Activated CD8-positive, alpha-beta memory T cell treated with anti-CD3 and anti-CD28 coated beads, Interleukin-2, amount 50 U/mL, for 24 hours (primary cell): ENCODE data around the gene ADNP2.

Experiments used
- DNase-seq: peaks from one replicate; pipeline ENCODE4 v3.0.0-alpha.2; 2020; ENCODE audit errors: extremely low read depth

The ADNP2 gene

DNA sequence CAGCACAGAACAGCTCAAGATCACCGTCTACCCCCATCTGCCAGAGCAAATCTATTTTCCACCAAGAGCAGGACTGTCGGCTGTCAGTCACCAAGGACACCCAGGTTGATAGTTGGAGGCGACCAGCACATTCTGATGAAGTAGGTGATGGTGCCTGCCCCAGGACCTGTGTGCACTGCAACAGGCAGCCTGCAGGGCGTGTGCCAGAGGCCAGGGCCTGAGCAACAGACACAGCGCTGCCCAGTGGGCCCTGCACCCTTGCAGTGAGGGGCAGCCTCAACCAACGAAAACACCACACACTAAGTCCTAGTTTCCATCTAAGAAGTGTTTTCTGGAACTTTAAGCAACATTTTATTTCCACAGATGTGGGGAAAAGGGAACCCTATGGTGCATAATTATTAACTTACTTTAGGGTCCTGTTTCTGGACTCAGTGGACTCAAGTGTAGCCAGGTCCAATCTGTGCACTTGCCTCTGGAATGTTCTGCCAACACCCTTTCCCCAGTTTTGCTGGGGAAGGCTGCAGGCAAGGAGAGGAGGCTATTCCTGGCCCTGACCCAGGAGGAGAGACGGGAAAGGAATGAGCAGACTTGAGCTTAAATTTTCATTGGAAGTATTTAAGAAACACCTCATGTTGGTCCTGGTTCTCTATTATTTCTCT lies 61.5 kb downstream of the ADNP2 start:
- no peak for DNase-seq

GRCh38 chr18:80171054-80171872 lies 62.2 kb downstream of the ADNP2 start:
- DNase-seq: no peak

DNA sequence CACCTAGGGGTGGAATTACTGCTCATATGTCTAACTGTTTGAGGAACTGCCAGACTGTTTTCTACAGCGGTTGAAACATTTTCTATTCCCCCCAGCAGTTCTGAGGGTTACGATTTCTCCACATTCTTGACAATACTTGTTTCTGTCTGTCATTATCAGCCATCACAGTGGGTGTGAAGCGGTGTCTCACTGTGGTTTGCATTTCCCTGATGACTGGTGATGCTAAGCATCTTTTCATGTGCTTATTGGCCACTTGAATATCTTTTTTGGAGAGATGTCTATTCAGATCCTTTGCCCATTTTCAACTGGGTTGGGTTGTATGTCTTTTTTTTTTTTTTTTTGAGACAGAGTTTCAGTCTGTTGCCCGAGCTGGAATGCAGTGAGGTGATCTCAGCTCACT lies 63.0 kb downstream of the ADNP2 start:
- DNase-seq: no peak

DNA sequence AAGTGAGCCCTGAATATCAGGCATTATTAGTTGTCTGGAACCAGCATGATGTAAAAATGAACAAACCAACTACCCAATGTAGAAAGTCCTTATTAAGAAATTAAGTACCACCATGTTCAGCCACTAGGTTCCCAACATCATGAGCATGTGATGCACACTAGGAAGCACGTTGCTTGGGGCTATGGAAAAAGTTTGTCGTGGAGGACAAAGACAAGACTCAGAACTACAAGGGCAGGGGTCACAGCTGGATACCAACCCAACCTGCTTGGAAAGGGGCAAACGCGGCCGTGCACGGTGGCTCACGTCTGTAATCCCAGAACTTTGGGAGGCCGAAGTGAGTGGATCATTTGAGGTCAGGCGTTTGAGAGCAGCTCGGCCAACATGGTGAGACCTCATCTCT lies 64.0 kb downstream of the ADNP2 start:
- no peak for DNase-seq

DNA sequence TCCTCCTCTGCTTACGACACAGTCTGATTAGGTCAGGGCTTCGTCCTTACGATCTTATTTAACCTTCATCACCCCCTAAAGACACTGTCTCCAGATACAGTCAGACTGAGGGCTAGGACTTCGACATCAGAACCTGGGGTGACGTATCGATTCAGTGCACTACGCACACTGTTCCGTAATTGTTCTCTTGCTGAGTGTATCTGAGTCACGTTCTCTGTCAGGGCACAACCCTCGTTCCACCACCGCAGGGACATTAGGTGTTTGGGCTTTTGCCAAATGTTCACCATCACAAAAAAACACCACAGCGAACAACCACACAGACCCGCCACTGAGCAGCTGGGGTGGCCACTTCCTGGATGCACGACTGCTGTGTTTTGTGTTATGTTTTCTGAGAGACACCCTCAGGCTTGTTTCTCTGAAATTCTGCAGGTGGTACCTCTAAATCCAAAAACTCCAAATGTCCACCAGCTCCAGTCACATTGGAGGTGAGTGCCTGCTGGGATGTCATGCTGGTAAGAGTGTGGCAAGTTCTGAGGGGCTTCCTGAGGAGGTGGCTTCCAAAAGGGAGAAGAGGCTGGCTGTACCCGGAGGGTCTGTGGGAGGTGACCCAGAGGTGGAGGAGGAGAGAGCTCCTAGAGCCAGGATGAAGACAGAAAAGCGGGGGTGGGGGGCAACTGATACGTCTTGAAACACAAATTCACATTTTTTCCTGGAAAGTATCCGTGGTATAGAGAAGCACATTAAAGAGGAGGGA lies 66.6 kb downstream of the ADNP2 start:
- DNase-seq: no peak

DNA sequence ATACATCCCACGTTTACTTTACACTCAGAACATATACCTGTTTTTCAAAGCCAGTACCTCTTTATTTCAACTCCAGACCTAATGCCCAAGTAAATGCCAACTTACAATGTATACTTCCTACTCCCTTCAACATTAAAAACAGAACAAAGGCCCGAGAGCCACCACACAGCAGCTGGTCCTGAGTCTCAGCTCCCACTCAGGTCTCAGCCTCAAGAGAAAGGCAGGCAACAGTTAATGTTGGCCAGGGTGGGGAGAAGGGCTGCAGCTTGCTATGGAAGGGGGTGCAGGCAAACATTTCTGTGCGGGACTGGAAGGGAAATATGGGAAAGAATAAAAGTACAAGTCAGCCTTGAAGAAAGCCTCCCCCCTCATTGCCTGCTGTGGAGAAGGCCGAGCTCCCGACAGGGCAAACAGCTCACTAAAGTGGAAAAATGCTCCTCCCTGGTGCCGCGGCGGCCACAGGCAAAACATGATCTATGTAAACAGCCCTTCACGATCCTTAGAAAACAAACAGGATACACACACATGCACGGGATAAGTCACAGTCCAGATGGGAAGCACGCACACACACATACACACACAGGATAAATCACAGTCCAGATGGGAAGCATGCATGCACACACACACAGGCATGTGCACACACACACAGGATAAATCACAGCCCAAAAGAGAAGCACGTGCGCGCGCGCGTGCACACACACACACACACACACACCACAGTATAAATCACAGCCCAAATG lies 67.4 kb downstream of the ADNP2 start:
- no peak for DNase-seq

DNA sequence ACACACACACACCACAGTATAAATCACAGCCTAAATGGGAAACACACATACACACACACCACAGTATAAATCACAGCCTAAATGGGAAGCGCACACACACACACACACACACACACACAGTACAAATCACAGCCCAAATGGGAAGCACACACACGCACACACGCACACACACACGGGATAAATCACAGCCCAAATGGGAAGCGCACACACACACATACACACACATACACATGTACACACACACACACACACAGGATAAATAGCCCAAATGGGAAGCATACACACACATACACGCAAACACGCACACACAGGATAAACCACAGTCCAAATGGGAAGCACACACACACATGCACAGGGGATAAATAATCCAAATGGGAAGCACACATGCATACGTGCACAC lies 68.1 kb downstream of the ADNP2 start:
- DNase-seq: no peak

DNA sequence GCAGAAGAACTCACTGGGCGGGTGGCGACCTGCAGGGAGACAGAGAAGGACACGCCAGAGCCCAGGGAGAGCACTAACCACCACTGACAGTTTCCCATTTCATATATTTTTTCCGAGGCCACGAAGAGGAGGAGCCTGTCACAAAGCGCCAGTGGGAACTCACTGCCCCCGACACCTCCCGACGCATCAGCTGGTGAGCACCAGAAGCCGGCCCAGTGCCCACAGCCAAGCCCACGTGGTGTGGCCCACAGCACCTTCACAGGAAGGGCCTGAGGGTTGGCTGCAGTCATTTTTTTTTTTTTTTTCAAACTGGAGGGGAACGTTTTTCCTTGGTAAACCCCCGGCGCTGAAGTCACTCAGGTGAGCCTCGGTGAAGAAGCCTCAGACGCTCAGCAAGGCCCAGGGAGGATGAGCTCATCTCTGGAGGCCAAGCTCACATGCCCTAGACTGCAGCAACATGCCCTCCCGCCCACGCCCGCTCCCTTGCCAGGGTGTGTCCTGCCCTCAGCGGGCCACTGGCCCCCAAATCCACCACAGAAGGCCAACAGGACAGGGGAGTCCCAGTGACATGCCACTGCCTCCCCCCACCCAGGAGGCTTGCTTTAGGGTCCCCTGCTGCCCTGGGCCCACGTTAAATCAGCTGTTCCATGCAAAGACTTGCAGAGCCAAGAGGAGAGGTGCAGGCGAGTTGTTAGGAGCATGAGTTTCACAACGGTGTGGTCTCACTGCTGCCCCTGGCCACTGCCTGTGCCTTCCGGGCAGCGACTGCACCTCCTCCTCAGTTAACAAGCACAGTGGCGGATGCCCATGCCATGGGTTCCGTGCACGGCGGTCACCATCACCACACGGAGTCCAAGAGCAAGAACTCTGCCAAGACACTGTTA lies 70.1 kb downstream of the ADNP2 start:
- no peak for DNase-seq

DNA sequence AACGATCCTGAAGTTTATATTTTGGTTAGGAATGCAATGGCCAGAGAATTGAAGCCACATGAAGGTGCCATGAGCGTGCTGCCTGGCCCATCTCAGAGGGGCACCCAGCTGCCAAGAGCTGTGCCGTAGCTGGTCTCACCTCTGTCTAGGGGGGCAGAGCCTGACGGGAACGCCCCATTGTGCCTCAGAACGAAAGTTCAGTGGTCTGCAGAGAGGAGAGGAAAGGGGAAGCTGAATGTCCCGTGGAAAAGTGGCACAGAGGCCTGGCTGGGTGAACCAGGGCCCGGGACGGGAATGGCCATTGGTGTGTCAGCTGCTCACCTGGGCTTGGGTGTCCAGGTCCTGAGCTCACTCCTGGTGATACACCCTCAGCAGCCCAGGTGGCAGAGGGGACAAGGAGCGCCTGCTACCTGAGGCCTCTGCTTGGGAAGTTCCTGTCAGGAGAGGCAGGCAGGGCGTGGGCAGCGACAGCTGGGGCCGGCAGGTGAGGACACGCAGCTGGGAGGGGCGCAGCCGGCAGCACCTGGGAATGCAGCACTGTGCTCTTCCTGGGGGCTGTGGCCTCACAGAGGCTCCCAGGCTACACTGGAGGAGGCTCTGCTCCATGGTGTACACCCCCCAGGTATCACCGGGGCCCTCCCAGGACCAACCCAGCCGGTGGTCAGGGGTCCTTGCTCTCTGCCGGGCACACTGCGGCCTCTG lies 70.9 kb downstream of the ADNP2 start:
- DNase-seq: no peak

DNA sequence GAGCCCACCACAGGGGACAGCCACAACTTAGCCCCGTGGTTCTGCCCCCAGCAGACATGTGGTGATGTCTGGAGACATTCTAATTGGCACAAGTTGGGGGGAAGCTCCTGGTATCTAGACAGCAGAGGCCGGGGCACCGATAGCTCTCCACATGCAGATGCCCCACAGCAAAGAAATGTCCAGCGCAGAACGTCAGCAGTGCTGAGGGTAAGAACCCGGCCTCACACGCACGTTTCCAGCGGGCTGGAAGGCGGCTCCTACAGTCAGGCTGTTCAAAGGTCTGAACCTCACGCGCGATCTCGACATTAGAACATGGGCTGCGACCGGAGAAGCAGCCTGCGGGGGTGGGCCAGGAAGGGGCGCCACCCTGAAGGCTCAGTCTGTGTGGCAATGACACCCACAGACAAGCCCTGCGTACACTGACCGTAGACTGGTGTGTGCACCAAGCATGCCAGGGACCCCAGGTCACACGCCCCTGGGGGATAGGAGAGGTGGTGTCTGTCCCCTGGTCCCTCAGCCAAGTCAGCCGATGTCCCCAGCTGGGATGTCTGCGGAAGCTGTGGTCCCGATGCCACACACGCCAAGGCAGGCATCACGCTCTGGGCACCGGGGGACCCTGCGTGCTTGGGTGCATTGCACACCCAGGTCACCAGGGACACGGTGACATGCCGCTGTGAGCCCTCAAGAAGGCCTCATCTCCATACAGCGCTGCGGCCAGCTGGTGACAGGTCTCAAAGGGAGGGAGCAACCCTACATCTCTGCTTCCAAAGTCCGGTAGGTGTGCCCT lies 71.9 kb downstream of the ADNP2 start:
- DNase-seq: no peak

- no peak for DNase-seq
Observed at GRCh38 chr18:80181642-80182461, 72.8 kb downstream of the ADNP2 start.

- DNase-seq: no peak
Observed at GRCh38 chr18:80182855-80183254, 73.8 kb downstream of the ADNP2 start.

DNA sequence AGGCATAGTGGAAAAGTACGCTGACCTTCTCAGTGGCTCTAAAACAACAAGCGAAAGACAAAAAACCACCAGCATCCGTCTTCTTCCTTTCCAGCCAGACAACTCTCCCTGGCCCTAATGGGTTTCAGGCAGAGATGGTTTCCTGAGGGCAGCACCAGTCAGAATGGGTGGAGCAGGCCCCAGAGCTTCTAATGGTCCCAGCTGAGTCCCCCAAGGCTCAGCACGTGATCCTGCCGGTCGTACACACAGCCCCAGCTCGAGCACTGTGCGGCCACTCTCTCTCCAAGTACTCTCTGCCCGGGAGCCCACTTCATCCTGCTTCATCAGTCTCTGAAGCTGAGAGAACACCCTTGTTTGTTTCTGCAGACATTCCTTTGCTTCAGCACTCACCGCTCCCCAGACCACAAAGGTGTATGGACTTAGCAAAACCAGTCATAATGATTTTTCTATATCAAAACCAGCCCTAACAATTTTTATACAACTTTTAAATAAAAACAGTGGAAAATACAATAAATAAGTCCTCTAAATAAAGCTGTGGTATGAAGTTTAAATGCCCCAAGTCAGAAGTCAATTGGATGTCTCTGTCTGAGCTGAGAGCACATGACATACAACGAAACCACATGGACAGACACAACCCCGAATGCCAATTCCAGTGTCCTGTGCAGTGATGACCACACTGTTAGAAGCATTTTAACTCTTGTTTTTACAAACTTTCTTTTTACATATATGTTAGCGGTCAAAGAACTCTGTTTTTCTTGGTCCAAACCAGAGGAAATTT lies 74.4 kb downstream of the ADNP2 start:
- DNase-seq: no peak

DNA sequence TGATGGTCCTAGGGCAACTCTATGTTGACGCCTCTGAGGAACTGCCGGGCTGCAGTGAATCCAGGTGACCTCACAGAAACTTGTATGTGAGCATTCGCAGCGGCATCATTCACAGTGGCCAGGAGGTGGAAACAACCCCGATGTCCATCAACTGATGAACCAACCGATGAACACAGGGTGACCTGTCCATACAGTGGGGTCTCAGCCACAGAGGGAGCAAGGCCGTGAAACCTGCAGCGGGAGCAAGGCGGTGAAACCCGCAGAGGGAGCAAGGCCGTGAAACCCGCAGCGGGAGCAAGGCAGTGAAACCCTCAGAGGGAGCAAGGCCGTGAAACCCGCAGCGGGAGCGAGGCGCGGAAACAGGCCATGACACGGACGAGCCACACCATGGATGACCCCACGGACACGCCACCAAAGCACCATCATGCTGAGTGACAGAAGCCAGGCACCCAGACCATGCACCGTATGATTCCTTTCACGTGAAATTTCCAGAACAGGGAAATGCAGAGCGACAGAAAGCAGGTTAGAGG lies 75.2 kb downstream of the ADNP2 start:
- DNase-seq: no peak

GRCh38 chr18:80185545-80185944 lies 76.5 kb downstream of the ADNP2 start:
- no peak for DNase-seq

DNA sequence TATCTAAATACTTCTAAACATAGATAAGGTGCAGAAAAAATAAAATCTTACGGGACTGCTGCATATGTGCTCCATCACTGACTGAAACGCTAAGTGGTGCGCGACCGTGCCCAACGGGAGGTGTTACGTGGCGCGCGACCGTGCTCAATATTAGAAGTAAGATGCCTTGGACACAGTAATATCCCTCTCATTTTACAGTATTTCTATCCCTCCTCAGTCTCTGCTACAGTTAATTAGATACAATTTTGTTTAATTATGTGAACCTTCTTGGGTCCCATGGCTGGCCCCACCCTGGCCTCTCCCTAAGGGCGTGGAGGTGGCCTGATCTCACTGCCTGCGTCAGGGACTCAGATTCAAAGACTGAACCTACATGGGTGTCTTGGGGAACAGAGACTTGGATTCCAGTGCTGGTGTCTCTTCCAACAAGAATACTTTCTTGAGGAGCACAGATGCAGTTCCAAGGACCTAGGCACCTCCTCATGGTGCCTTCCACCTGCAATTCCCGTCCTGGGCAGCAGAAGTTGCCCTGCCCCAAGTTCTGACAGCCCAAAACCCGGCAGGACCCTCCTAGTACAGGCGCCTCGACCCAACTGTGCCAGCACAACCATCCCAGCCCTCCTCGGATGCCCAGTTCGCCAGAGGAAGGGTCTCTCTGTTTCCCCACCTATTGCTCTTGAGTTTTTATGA lies 79.0 kb downstream of the ADNP2 start:
- DNase-seq: no peak
